ENCODE measurements around the gene CDCA8.
"Not testable (repeated sequence)": the region's sequence is repeated elsewhere in the genome, so short reads cannot be mapped to it uniquely, and the experiment has no call there.

GRCh38 chr1:37687764-37688163 lies 4.6 kb upstream of the CDCA8 start:
- not testable (repeated sequence) for TF ChIP-seq CTCF (IDR thresholded peaks at IDR 0.05; ENCODE audit: insufficient read depth, low read depth, low read length); EZH2 (IDR thresholded peaks at IDR 0.05; ENCODE audit: insufficient read depth, low read length)

Data from astrocyte (in vitro differentiated cells and primary cell).